Mesendoderm (in vitro differentiated cells): ENCODE results near the gene THBD.

Experiments
- DNase-seq: peaks from one replicate; pipeline ENCODE4 v3.0.0; 2013
- H2AK5ac ChIP-seq: 2 replicates; pipeline ENCODE4 v1.6.1; 2013; ENCODE audit warnings: low read length, inconsistent platforms
- H2BK120ac ChIP-seq: 2 replicates; pipeline ENCODE4 v1.6.1; 2013; ENCODE audit warnings: low read depth, mild to moderate bottlenecking, low read length, moderate library complexity, mixed read lengths
- H2BK15ac ChIP-seq: replicated peaks from 2 replicates; pipeline ENCODE4 v1.6.1; 2013; ENCODE audit warnings: low read depth, mild to moderate bottlenecking, moderate library complexity
- H2BK5ac ChIP-seq: 2 replicates; pipeline ENCODE4 v1.6.1; 2013; ENCODE audit warnings: low read length, inconsistent platforms
- H3K18ac ChIP-seq: 2 replicates; pipeline ENCODE4 v1.6.1; 2013; ENCODE audit warnings: mild to moderate bottlenecking, low read length, mixed read lengths
- H3K23ac ChIP-seq: one replicate; pipeline ENCODE4 v1.6.1; 2013; ENCODE audit warnings: low read length
- H3K27ac ChIP-seq: 2 replicates; pipeline ENCODE4 v1.5.1; 2013; ENCODE audit warnings: low read depth, mild to moderate bottlenecking, inconsistent platforms, low read length, moderate library complexity
- H3K27me3 ChIP-seq: 2 replicates; pipeline ENCODE4 v1.6.1; 2013; ENCODE audit warnings: low read length, control low read depth, mild to moderate bottlenecking, inconsistent platforms; ENCODE audit not compliant: insufficient read depth, poor library complexity
- H3K36me3 ChIP-seq: 2 replicates; pipeline ENCODE4 v1.6.1; 2013; ENCODE audit warnings: low read length, inconsistent platforms; ENCODE audit not compliant: control insufficient read depth, insufficient read depth
- H3K4ac ChIP-seq: one replicate; pipeline ENCODE4 v1.6.1; 2013; ENCODE audit warnings: low read depth, mild to moderate bottlenecking, low read length, moderate library complexity
- H3K4me1 ChIP-seq: 2 replicates; pipeline ENCODE4 v1.6.1; 2013; ENCODE audit warnings: low read depth, low read length, inconsistent platforms; ENCODE audit not compliant: control insufficient read depth
- H3K4me2 ChIP-seq: 2 replicates; pipeline ENCODE4 v1.6.1; 2013; ENCODE audit warnings: low read length
- H3K4me3 ChIP-seq: 2 replicates; pipeline ENCODE4 v1.5.1; 2013; ENCODE audit warnings: mild to moderate bottlenecking, low read length
- H3K56ac ChIP-seq: one replicate; pipeline ENCODE4 v1.6.1; 2013; ENCODE audit warnings: low read length
- H3K79me1 ChIP-seq: 2 replicates; pipeline ENCODE4 v1.6.1; 2013; ENCODE audit warnings: low read length, inconsistent platforms
- H3K79me2 ChIP-seq: 2 replicates; pipeline ENCODE4 v1.6.1; 2013; ENCODE audit warnings: mild to moderate bottlenecking, low read length; ENCODE audit not compliant: control insufficient read depth, insufficient read depth
- H3K9ac ChIP-seq: 2 replicates; pipeline ENCODE4 v1.6.1; 2013; ENCODE audit warnings: low read length, inconsistent platforms
- H4K5ac ChIP-seq: one replicate; pipeline ENCODE4 v1.6.1; 2013; ENCODE audit warnings: low read length
- H4K8ac ChIP-seq: one replicate; pipeline ENCODE4 v1.6.1; 2013; ENCODE audit warnings: low read depth, mild to moderate bottlenecking, control low read depth, low read length, moderate library complexity
- WGBS: extraction: QIAGEN DNeasy Blood & Tissue Kit; methylation state at CpG from one replicate; pipeline ENCODE4 v1.1.7; 2013; ENCODE audit warnings: low lambda C conversion rate, missing lambda C conversion rate; ENCODE audit not compliant: insufficient coverage; ENCODE audit errors: extremely low coverage; 5-methylcytosine and 5-hydroxymethylcytosine counted together

The THBD gene

GRCh38 chr20:23059001-23059400, 9.5 kb upstream of the THBD start:
- no peak for DNase-seq
- Histone ChIP-seq H3K56ac (no peak overlapping the region), H3K4me1 (peaks cover 3% of the 10 kb centered on the region), H2BK120ac (no peak overlapping the region), H3K79me2 (no peaks in the 10 kb centered on the region), H3K27ac (no peak overlapping the region), H3K9ac (no peak overlapping the region), H2AK5ac (no peak overlapping the region), H3K4ac (no peak overlapping the region), H4K5ac (no peak overlapping the region), H3K79me1 (no peaks in the 10 kb centered on the region), H4K8ac (no peak overlapping the region), H3K4me2 (no peak overlapping the region), H3K36me3 (no peaks in the 10 kb centered on the region), H3K23ac (no peak overlapping the region), H2BK15ac (no peak overlapping the region), H3K27me3 (no peaks in the 10 kb centered on the region), H3K4me3 (no peak overlapping the region), H2BK5ac (no peak overlapping the region), H3K18ac (no peak overlapping the region)
- WGBS, result no CpG with 5 or more reads among the region's 3 CpGs

DNA sequence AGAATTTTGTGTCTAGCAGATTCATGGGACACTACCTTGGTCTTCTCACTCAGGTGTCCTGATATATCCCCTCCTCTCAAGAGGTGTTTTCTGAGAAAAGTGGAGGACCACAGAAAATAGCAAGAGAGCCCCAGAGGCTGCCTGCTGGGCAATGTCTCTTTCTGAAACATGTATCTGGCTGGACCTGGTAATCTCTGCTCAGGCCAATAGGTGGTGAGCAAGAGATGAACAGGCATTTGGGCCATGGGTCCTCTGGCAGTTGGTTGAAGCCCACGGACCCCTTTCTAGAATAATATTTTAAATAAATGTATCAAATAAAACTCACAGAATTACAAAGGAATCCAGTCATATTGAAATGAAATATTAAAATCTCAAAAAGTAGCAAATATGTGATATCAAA, 8.8 kb upstream of the THBD start:
- no peak overlapping the region for H2BK15ac ChIP-seq
- no peak for DNase-seq
- H3K9ac ChIP-seq, result no peak overlapping the region
- no peak overlapping the region for H3K18ac ChIP-seq
- H3K36me3 ChIP-seq, result no peaks in the 10 kb centered on the region
- no CpG with 5 or more reads among the region's 1 CpG for WGBS
- H3K27me3 ChIP-seq, result no peaks in the 10 kb centered on the region
- no peak overlapping the region for H3K27ac ChIP-seq
- no peaks in the 10 kb centered on the region for H3K79me1 ChIP-seq
- no peak overlapping the region for H3K4me2 ChIP-seq
- H3K4me1 ChIP-seq, result peaks cover 3% of the 10 kb centered on the region
- no peak overlapping the region for H2BK5ac ChIP-seq
- no peak overlapping the region for H2AK5ac ChIP-seq
- H3K56ac ChIP-seq, result no peak overlapping the region
- no peak overlapping the region for H4K5ac ChIP-seq
- H3K4me3 ChIP-seq, result no peak overlapping the region
- no peak overlapping the region for H3K4ac ChIP-seq
- no peaks in the 10 kb centered on the region for H3K79me2 ChIP-seq
- no peak overlapping the region for H4K8ac ChIP-seq
- no peak overlapping the region for H2BK120ac ChIP-seq
- no peak overlapping the region for H3K23ac ChIP-seq

DNA sequence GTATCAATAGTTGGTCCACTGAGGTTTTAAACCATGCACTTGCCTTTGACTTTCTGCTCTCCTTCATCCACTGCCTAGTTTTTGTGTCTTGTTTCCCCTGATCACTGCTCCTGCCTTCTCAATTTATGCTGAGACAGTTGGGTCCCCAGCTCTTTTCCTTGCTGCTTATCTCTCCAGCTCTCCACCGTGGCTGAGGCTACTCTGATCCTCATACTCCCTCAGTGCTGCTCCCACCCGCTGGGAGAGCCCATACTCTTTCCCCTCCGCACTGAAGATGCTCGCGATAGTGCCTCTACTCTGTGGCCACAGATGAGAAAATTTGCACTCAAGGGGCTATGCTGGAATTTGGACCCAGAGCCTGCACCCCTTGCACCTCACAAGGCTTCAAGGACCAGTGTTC, 3.4 kb upstream of the THBD start:
- no peak overlapping the region for H4K8ac ChIP-seq
- H3K27me3 ChIP-seq, result peaks cover 4% of the 10 kb centered on the region
- no CpG with 5 or more reads among the region's 5 CpGs for WGBS

DNA sequence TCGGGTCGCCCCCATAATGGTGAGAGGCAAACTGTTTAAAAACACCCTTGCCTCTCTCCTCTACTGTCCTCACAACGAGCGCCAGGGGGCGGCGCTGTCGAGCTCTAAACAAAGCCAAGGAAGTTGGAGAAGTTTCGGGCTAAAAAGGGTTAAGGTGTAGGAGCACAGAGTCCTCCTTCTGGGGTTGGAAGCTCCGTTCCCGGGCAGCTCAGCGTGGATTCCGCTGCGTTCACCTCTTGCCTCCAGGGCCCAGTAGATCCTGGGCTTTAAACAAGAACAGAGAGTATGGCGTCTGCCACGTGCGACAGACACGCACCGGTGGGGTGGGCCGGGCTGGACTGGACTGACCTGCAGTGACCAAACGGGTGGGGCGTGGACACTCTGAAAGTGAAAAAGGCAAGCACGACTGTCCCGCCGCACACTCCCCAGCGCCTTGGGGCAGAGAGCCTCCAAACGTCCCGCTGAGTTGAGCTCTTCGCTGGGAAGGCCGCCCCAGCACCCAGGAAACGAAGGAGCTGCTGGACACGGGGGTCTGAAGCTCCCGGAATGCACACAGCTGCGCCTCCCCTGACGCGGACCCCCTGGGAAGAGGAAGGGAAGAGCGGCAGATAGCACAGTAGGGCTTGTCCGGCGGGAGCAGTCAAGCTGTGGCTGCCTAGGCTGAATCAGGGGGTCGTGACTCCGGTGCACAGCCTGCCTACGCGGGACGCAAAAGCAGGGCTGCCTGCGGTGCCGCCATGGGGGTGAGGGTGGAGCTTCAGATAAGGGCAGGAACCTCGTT, 1.6 kb upstream of the THBD start:
- Histone ChIP-seq H3K4me1 (peaks cover 4% of the 10 kb centered on the region), H2BK5ac (peak overlapping the region; percentile 78), H2AK5ac (no peak overlapping the region), H2BK120ac (peak overlapping the region; percentile 30), H3K23ac (peak overlapping the region; percentile 68), H4K5ac (no peak overlapping the region), H3K79me2 (no peaks in the 10 kb centered on the region), H3K4me3 (peak overlapping the region; percentile 41), H3K4ac (no peak overlapping the region), H3K27ac (peak overlapping the region; percentile 46), H3K18ac (peak overlapping the region; percentile 60), H3K9ac (peak overlapping the region; percentile 79), H3K79me1 (no peaks in the 10 kb centered on the region), H3K27me3 (peaks cover 10% of the 10 kb centered on the region), H3K4me2 (peak overlapping the region; percentile 83), H3K36me3 (no peaks in the 10 kb centered on the region), H4K8ac (no peak overlapping the region), H2BK15ac (no peak overlapping the region), H3K56ac (peak overlapping the region; percentile 95)
- peak; percentile 96 for DNase-seq
- WGBS, result no CpG with 5 or more reads among the region's 46 CpGs

More for the DNA sequence above, 3.4 kb upstream of the THBD start:
- Histone ChIP-seq H3K79me1 (no peaks in the 10 kb centered on the region), H3K36me3 (no peaks in the 10 kb centered on the region), H3K9ac (no peak overlapping the region), H3K79me2 (no peaks in the 10 kb centered on the region), H3K23ac (no peak overlapping the region), H2AK5ac (no peak overlapping the region), H3K56ac (no peak overlapping the region), H3K4me2 (no peak overlapping the region), H3K27ac (no peak overlapping the region), H3K4me1 (peaks cover 4% of the 10 kb centered on the region), H2BK120ac (no peak overlapping the region), H4K5ac (no peak overlapping the region), H2BK15ac (no peak overlapping the region), H3K4me3 (no peak overlapping the region), H3K4ac (no peak overlapping the region), H3K18ac (no peak overlapping the region), H2BK5ac (no peak overlapping the region)
- DNase-seq, result no peak

- WGBS, result no CpG with 5 or more reads among the region's 48 CpGs
- Histone ChIP-seq H2BK5ac (no peak overlapping the region), H3K4me1 (peaks cover 4% of the 10 kb centered on the region), H2BK15ac (no peak overlapping the region), H3K79me2 (no peaks in the 10 kb centered on the region), H3K27ac (no peak overlapping the region), H3K23ac (no peak overlapping the region), H3K18ac (no peak overlapping the region), H3K4ac (no peak overlapping the region), H3K4me3 (no peak overlapping the region), H3K79me1 (no peaks in the 10 kb centered on the region), H3K27me3 (peaks cover 10% of the 10 kb centered on the region), H4K8ac (no peak overlapping the region), H4K5ac (no peak overlapping the region), H3K36me3 (no peaks in the 10 kb centered on the region), H2BK120ac (no peak overlapping the region), H3K56ac (peak overlapping the region; percentile 25), H3K4me2 (peak overlapping the region; percentile 45), H2AK5ac (no peak overlapping the region), H3K9ac (peak overlapping the region; percentile 9)
- DNase-seq, result peak; percentile 65
Observed at GRCh38 chr20:23050076-23050838, 785 bp upstream of the THBD start.
